Cardiac muscle cell (in vitro differentiated cells and primary cell): ENCODE data around the gene ZNF641. TPM values are rescaled to one million over a fixed set of nuclear protein-coding genes. Genes with fewer than 3 reads are reported as not detected.

Experiments
- DNase-seq, 2 donors: peaks; one replicate each; pipeline versions ENCODE4 v3.0.0 to v3.0.0-alpha.2; 2010 to 2017; ENCODE audit warnings: low read depth in 1 of 2, low spot score in 1 of 2
- H3K27ac ChIP-seq: fragments of 200-600 bp; sonication (generic); 2 replicates; pipeline ENCODE4 v1.5.1; 2016
- H3K27me3 ChIP-seq: fragments of 200-600 bp; sonication (generic); 2 replicates; pipeline ENCODE4 v1.6.0; 2016; ENCODE audit warnings: control low read depth
- H3K36me3 ChIP-seq: fragments of 200-600 bp; sonication (generic); 2 replicates; pipeline ENCODE4 v1.5.1; 2016; ENCODE audit warnings: control low read depth
- H3K4me1 ChIP-seq: fragments of 200-600 bp; sonication (generic); 2 replicates; pipeline ENCODE4 v1.8.1; 2017; ENCODE audit warnings: low read depth, mild to moderate bottlenecking, mixed run types
- H3K4me3 ChIP-seq: fragments of 200-600 bp; sonication (generic); 2 replicates; pipeline ENCODE4 v1.5.1; 2016; ENCODE audit warnings: mild to moderate bottlenecking
- H3K9me3 ChIP-seq: fragments of 200-600 bp; sonication (generic); 2 replicates; pipeline ENCODE4 v1.5.1; 2017; ENCODE audit warnings: low read depth, mild to moderate bottlenecking, control low read depth
- CTCF ChIP-seq: IDR thresholded peaks from 2 replicates; pipeline ENCODE4 v1.5.1; 2012; ENCODE audit warnings: low read depth, mild to moderate bottlenecking, low read length
- polyA plus RNA-seq: library from polyadenylated mRNA; unstranded; fragments of >200 nt; fragmentation: Nextera tagmentation; extraction: Ambion mirVana; gene quantifications from 2 replicates; pipeline ENCODE4 v1.2.1, GENCODE V29; 2016
- total RNA-seq: library from RNA; depleted of rRNA; stranded (reverse); fragments of >200 nt; gene quantifications from 2 replicates; pipeline ENCODE4 v1.2.3, GENCODE V29; 2016

ZNF641 gene
- total RNA-seq (12.5 and 14.7 TPM in 2 replicates), polyA plus RNA-seq (5.3 and 11.1 TPM in 2 replicates)

GRCh38 chr12:48350249-48351021 is at the start of gene ZNF641:
TSS of gene ZNF641 (minus strand) at chr12:48350919. CDS start at chr12:48348090, 2,829 bp downstream.
- Histone ChIP-seq H3K27me3 (peaks cover 15% of the 10 kb centered on the region), H3K4me1 (no peaks in the 10 kb centered on the region), H3K4me3 (peak within 1 kb of the TSS; percentile 55), H3K9me3 (no peaks in the 10 kb centered on the region), H3K36me3 (peaks cover 9% of the 10 kb centered on the region), H3K27ac (peak within 1 kb of the TSS; percentile 72)
- TF ChIP-seq CTCF, result no peak
- peak; percentile 89 to 92 for DNase-seq

GRCh38 chr12:48390026-48390425 is 39.3 kb upstream of the ZNF641 start:
- Histone ChIP-seq H3K4me3 (no peak overlapping the region), H3K4me1 (no peaks in the 10 kb centered on the region), H3K36me3 (no peaks in the 10 kb centered on the region), H3K9me3 (no peaks in the 10 kb centered on the region), H3K27me3 (no peaks in the 10 kb centered on the region), H3K27ac (no peak overlapping the region)
- DNase-seq, result peak in 1 of 2 donors; percentile 9
- TF ChIP-seq CTCF, result no peak

- no peaks in the 10 kb centered on the region for H3K27me3 ChIP-seq
- TF ChIP-seq CTCF, result no peak
- H3K27ac ChIP-seq, result no peak overlapping the region
- H3K4me3 ChIP-seq, result no peak overlapping the region
- H3K4me1 ChIP-seq, result no peaks in the 10 kb centered on the region
- H3K36me3 ChIP-seq, result no peaks in the 10 kb centered on the region
- H3K9me3 ChIP-seq, result no peaks in the 10 kb centered on the region
- no peak for DNase-seq
These were observed 38.7 kb upstream of the ZNF641 start for GRCh38 chr12:48389409-48389808.

- no peaks in the 10 kb centered on the region for H3K4me1 ChIP-seq
- no peaks in the 10 kb centered on the region for H3K9me3 ChIP-seq
- peak in 1 of 2 donors; percentile 8 for DNase-seq
- no peak for TF ChIP-seq CTCF
- no peak overlapping the region for H3K27ac ChIP-seq
- H3K36me3 ChIP-seq, result no peaks in the 10 kb centered on the region
- H3K4me3 ChIP-seq, result no peak overlapping the region
- H3K27me3 ChIP-seq, result no peaks in the 10 kb centered on the region
These were observed 38.2 kb upstream of the ZNF641 start for GRCh38 chr12:48388938-48389337.

- no peak overlapping the region for H3K27ac ChIP-seq
- H3K4me3 ChIP-seq, result no peak overlapping the region
- DNase-seq, result peak in 1 of 2 donors; percentile 36
- H3K36me3 ChIP-seq, result no peaks in the 10 kb centered on the region
- H3K9me3 ChIP-seq, result no peaks in the 10 kb centered on the region
- H3K27me3 ChIP-seq, result no peaks in the 10 kb centered on the region
- H3K4me1 ChIP-seq, result no peaks in the 10 kb centered on the region
- TF ChIP-seq CTCF, result no peak
These were observed 37.7 kb upstream of the ZNF641 start for GRCh38 chr12:48388460-48388859.
